Measurements from ENCODE around the gene PDLIM5.

Gene PDLIM5

GRCh38 chr4:94562285-94562684 lies 110.5 kb downstream of the PDLIM5 start:
- no peak overlapping the region for H2AFZ ChIP-seq (ENCODE audit: low read length)
- TF ChIP-seq CTCF (conservative IDR thresholded peaks at IDR 0.05; ENCODE audit: low read length) (no peak), EZH2phosphoT487 (IDR thresholded peaks at IDR 0.05; ENCODE audit: borderline replicate concordance) (no peak)
- no peak overlapping the region for H3K4me3 ChIP-seq (ENCODE audit: low read length, poor library complexity, severe bottlenecking)
- peaks cover 33% of the 10 kb centered on the region for H3K79me2 ChIP-seq (ENCODE audit: insufficient read depth, low read length)
- no peaks in the 10 kb centered on the region for H4K20me1 ChIP-seq (ENCODE audit: insufficient read depth, low read length, poor library complexity, severe bottlenecking)
- H3K4me1 ChIP-seq (ENCODE audit: insufficient read depth, low read length, poor library complexity, severe bottlenecking): peaks cover 29% of the 10 kb centered on the region
- no peaks in the 10 kb centered on the region for H3K9me2 ChIP-seq (replicated peaks; ENCODE audit: low read depth, low read length)
- H3K9ac ChIP-seq (ENCODE audit: low read depth, low read length, poor library complexity, severe bottlenecking): no peak overlapping the region
- H3K4me2 ChIP-seq (ENCODE audit: low read depth, low read length, poor library complexity, severe bottlenecking): no peak overlapping the region
- H3K27me3 ChIP-seq (ENCODE audit: insufficient read depth, low read length, poor library complexity, severe bottlenecking): no peaks in the 10 kb centered on the region
- no peaks in the 10 kb centered on the region for H3K9me3 ChIP-seq (ENCODE audit: insufficient read depth, low read depth, low read length)
- 0 out of 2 replicates have a peak, but pooled peaks cover 2% of the 10 kb centered on the region for H3F3A ChIP-seq (ENCODE audit: low read depth)
- no peaks in the 10 kb centered on the region for H3K36me3 ChIP-seq (ENCODE audit: insufficient read depth, low read length)

- Histone ChIP-seq H3K79me2 (ENCODE audit: insufficient read depth, low read length) (peaks cover 30% of the 10 kb centered on the region), H3K4me3 (ENCODE audit: low read length, poor library complexity, severe bottlenecking) (no peak overlapping the region), H3K9me2 (replicated peaks; ENCODE audit: low read depth, low read length) (no peaks in the 10 kb centered on the region), H4K20me1 (ENCODE audit: insufficient read depth, low read length, poor library complexity, severe bottlenecking) (no peaks in the 10 kb centered on the region), H3K9me3 (ENCODE audit: insufficient read depth, low read depth, low read length) (no peaks in the 10 kb centered on the region), H3K9ac (ENCODE audit: low read depth, low read length, poor library complexity, severe bottlenecking) (no peak overlapping the region), H2AFZ (ENCODE audit: low read length) (no peak overlapping the region), H3K36me3 (ENCODE audit: insufficient read depth, low read length) (no peaks in the 10 kb centered on the region), H3F3A (ENCODE audit: low read depth) (0 out of 2 replicates have a peak, but pooled peaks cover 2% of the 10 kb centered on the region), H3K27me3 (ENCODE audit: insufficient read depth, low read length, poor library complexity, severe bottlenecking) (no peaks in the 10 kb centered on the region), H3K4me2 (ENCODE audit: low read depth, low read length, poor library complexity, severe bottlenecking) (no peak overlapping the region), H3K4me1 (ENCODE audit: insufficient read depth, low read length, poor library complexity, severe bottlenecking) (peaks cover 26% of the 10 kb centered on the region)
- TF ChIP-seq EZH2phosphoT487 (IDR thresholded peaks at IDR 0.05; ENCODE audit: borderline replicate concordance) (no peak), CTCF (conservative IDR thresholded peaks at IDR 0.05; ENCODE audit: low read length) (no peak)
These were observed 112.5 kb downstream of the PDLIM5 start for GRCh38 chr4:94564252-94564651.

GRCh38 chr4:94566420-94566819 lies 114.7 kb downstream of the PDLIM5 start:
- Histone ChIP-seq H3K4me1 (ENCODE audit: insufficient read depth, low read length, poor library complexity, severe bottlenecking) (peaks cover 19% of the 10 kb centered on the region), H3K9me3 (ENCODE audit: insufficient read depth, low read depth, low read length) (no peaks in the 10 kb centered on the region), H3K4me3 (ENCODE audit: low read length, poor library complexity, severe bottlenecking) (no peak overlapping the region), H3K27me3 (ENCODE audit: insufficient read depth, low read length, poor library complexity, severe bottlenecking) (no peaks in the 10 kb centered on the region), H3K4me2 (ENCODE audit: low read depth, low read length, poor library complexity, severe bottlenecking) (no peak overlapping the region), H2AFZ (ENCODE audit: low read length) (no peak overlapping the region), H4K20me1 (ENCODE audit: insufficient read depth, low read length, poor library complexity, severe bottlenecking) (no peaks in the 10 kb centered on the region), H3K36me3 (ENCODE audit: insufficient read depth, low read length) (no peaks in the 10 kb centered on the region), H3K9ac (ENCODE audit: low read depth, low read length, poor library complexity, severe bottlenecking) (no peak overlapping the region), H3K79me2 (ENCODE audit: insufficient read depth, low read length) (peaks cover 18% of the 10 kb centered on the region), H3K9me2 (replicated peaks; ENCODE audit: low read depth, low read length) (no peaks in the 10 kb centered on the region), H3F3A (ENCODE audit: low read depth) (no peaks in the 10 kb centered on the region)
- TF ChIP-seq EZH2phosphoT487 (IDR thresholded peaks at IDR 0.05; ENCODE audit: borderline replicate concordance): no peak
- TF ChIP-seq CTCF (conservative IDR thresholded peaks at IDR 0.05; ENCODE audit: low read length): no peak
